OCI-LY3 (cell line): Measurements from ENCODE around the gene CHRNA9.

Experiments
- H2AFZ ChIP-seq: fragments of 200-600, 300-600 bp; shearing (Covaris generic); 2 replicates; pipeline ENCODE4 v1.6.0; 2014; ENCODE audit warnings: antibody characterized with exemption, low read depth, low read length
- H3K27ac ChIP-seq: fragments of 200-600, 300-600 bp; sonication (generic); 2 replicates; pipeline ENCODE4 v1.5.1; 2014; ENCODE audit warnings: mild to moderate bottlenecking, low read length, moderate library complexity, mixed read lengths
- H3K27me3 ChIP-seq: fragments of 200-600, 300-600 bp; sonication (generic); 2 replicates; pipeline ENCODE4 v1.6.1; 2014; ENCODE audit warnings: low read depth, low read length, mixed read lengths
- H3K36me3 ChIP-seq: fragments of 200-600, 300-600 bp; sonication (generic); replicated peaks from 2 replicates; pipeline ENCODE3; 2014; ENCODE audit warnings: low read depth, low read length, mixed read lengths
- H3K4me1 ChIP-seq: fragments of 300-600, 200-600 bp; sonication (generic); 2 replicates; pipeline ENCODE4 v1.6.1; 2014; ENCODE audit warnings: low read length, mixed read lengths
- H3K4me2 ChIP-seq: fragments of 200-600, 300-600 bp; sonication (generic); 2 replicates; pipeline ENCODE4 v1.6.1; 2014; ENCODE audit warnings: low read length, mixed read lengths
- H3K4me3 ChIP-seq: fragments of 300-600, 200-600 bp; sonication (generic); 2 replicates; pipeline ENCODE4 v1.5.1; 2014; ENCODE audit warnings: antibody characterized with exemption, mild to moderate bottlenecking, low read length, moderate library complexity
- H3K79me2 ChIP-seq: fragments of 300-600, 200-600 bp; shearing (Covaris generic); 2 replicates; pipeline ENCODE4 v1.6.1; 2014; ENCODE audit warnings: mild to moderate bottlenecking, low read length, mixed read lengths
- H3K9ac ChIP-seq: fragments of 300-600, 200-600 bp; shearing (Covaris generic); 2 replicates; pipeline ENCODE4 v1.6.0; 2014; ENCODE audit warnings: mild to moderate bottlenecking, low read length, moderate library complexity
- H3K9me3 ChIP-seq: fragments of 200-600, 300-600 bp; shearing (Covaris generic); 2 replicates; pipeline ENCODE4 v1.6.1; 2014; ENCODE audit warnings: low read length, mixed read lengths; ENCODE audit not compliant: insufficient read depth
- H4K20me1 ChIP-seq: fragments of 200-600, 300-600 bp; sonication (generic); 2 replicates; pipeline ENCODE4 v1.6.1; 2016; ENCODE audit warnings: low read length, mixed read lengths; ENCODE audit not compliant: insufficient read depth
- EZH2phosphoT487 ChIP-seq: fragments of 200-600 bp; shearing (Covaris generic); IDR thresholded peaks from 2 replicates; pipeline ENCODE4 v1.6.1; 2018; ENCODE audit warnings: antibody characterized with exemption, mixed run types, low read depth
- TF ChIP-seq, protein P1 (sequence below): fragments of 200-600, 300-600 bp; sonication (generic); IDR thresholded peaks from 2 replicates; pipeline ENCODE4 v1.5.1; 2014; ENCODE audit warnings: antibody characterized with exemption, low read length, low read depth

Gene CHRNA9

GRCh38 chr4:40316782-40317635, 18.1 kb upstream of the CHRNA9 start:
- Histone ChIP-seq H3K4me3 (peak overlapping the region; percentile 73), H3K79me2 (no peaks in the 10 kb centered on the region), H2AFZ (peak overlapping the region; percentile 80), H3K4me2 (peak overlapping the region; percentile 76), H3K36me3 (no peaks in the 10 kb centered on the region), H4K20me1 (no peaks in the 10 kb centered on the region), H3K4me1 (peaks cover 16% of the 10 kb centered on the region), H3K27me3 (no peaks in the 10 kb centered on the region), H3K9ac (peak overlapping the region; percentile 40), H3K27ac (no peak overlapping the region), H3K9me3 (no peaks in the 10 kb centered on the region)
- TF ChIP-seq EZH2phosphoT487 = no peak
- TF ChIP-seq, protein P1, sequence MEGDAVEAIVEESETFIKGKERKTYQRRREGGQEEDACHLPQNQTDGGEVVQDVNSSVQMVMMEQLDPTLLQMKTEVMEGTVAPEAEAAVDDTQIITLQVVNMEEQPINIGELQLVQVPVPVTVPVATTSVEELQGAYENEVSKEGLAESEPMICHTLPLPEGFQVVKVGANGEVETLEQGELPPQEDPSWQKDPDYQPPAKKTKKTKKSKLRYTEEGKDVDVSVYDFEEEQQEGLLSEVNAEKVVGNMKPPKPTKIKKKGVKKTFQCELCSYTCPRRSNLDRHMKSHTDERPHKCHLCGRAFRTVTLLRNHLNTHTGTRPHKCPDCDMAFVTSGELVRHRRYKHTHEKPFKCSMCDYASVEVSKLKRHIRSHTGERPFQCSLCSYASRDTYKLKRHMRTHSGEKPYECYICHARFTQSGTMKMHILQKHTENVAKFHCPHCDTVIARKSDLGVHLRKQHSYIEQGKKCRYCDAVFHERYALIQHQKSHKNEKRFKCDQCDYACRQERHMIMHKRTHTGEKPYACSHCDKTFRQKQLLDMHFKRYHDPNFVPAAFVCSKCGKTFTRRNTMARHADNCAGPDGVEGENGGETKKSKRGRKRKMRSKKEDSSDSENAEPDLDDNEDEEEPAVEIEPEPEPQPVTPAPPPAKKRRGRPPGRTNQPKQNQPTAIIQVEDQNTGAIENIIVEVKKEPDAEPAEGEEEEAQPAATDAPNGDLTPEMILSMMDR = peak; percentile 83

DNA sequence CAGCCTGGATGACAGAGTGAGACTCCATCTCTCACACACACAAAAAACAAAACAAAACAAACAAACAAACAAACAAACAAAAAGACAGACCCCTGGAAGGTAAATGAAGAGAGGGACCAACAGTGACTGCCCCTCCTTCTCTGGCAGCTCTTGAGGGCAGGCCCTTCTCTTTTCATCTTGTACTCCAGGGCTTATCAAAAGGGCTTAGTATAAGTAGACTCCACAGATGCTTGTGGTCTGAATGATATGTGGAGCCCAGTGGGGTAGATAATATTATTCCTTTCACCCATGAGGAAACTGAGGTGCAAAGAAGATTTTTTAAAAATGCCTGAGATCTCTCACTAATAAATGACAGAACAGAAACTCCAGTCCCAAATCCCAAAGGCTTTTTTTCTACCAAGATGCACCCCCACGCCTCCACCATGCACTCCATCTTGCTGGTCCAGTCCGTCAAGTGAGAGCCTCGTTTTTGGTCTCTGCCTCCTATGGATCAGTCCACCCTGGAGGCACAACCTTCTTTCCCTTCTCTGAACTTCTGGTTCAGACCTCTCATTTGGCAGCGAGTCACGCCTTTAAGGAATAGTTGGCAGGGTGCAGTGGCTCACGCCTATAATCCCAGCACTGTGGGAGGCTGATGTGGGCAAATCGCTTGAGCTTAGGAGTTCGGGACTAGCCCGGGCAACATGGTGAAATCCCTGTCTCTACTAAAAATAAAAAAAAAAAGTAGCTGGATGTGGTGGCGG, 17.0 kb upstream of the CHRNA9 start:
- Histone ChIP-seq H2AFZ (no peak overlapping the region), H3K4me2 (no peak overlapping the region)

DNA sequence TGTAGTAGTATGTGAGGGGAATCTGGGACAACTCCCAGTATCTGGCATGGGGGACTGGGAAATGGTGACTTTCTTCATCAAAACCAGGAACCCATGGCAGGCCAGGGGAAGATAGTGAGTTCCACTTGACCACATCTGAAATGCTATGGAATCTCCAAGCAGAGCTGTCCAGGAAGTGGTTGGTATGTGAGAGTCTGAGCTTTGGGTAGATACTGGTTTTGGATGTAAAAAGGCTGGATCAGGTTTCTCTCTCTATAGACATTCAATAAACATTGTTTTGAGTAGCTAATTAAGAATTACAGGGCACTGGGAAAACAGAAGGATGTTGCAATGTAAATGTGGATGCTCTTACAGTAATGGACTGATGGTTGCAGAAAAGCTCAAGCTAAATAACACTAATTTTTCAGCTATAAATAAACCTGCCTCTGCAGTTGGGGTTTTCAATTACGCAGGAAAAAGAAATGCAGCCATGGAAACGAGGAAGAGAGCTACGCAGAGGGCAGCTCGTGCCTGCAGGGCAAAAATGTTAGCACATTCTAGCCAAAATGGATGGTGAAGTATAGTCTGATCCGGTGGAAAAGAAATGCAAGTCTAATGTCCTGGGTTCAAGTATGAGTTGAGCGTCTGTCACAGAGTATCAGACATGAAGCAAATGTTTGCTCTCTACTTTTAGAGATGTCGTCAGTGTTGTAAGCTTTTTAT, 13.4 kb upstream of the CHRNA9 start:
- no peak overlapping the region for H2AFZ ChIP-seq
- H3K27ac ChIP-seq = no peak overlapping the region
- H4K20me1 ChIP-seq = no peaks in the 10 kb centered on the region
- H3K79me2 ChIP-seq = no peaks in the 10 kb centered on the region
- H3K4me1 ChIP-seq = peaks cover 9% of the 10 kb centered on the region
- H3K27me3 ChIP-seq = no peaks in the 10 kb centered on the region
- H3K9me3 ChIP-seq = no peaks in the 10 kb centered on the region
- H3K36me3 ChIP-seq = no peaks in the 10 kb centered on the region
- no peak overlapping the region for H3K4me2 ChIP-seq
- TF ChIP-seq EZH2phosphoT487 = no peak
- TF ChIP-seq, protein P1 = no peak
- H3K9ac ChIP-seq = no peak overlapping the region
- H3K4me3 ChIP-seq = no peak overlapping the region

More for the DNA sequence above, 17.0 kb upstream of the CHRNA9 start:
- H3K9ac ChIP-seq = no peak overlapping the region
- no peaks in the 10 kb centered on the region for H3K79me2 ChIP-seq
- H3K4me1 ChIP-seq = peaks cover 16% of the 10 kb centered on the region
- H3K27me3 ChIP-seq = no peaks in the 10 kb centered on the region
- H3K36me3 ChIP-seq = no peaks in the 10 kb centered on the region
- TF ChIP-seq EZH2phosphoT487 = no peak
- TF ChIP-seq, protein P1 = no peak
- no peaks in the 10 kb centered on the region for H3K9me3 ChIP-seq
- H3K4me3 ChIP-seq = no peak overlapping the region
- no peaks in the 10 kb centered on the region for H4K20me1 ChIP-seq
- no peak overlapping the region for H3K27ac ChIP-seq
